RCC 7860 (cell line): ENCODE results near the gene C10orf95.

Experiments used
- DNase-seq: peaks from one replicate; pipeline ENCODE4 v3.0.0-alpha.2; 2015; ENCODE audit warnings: low spot score
- FAIRE-seq: peaks from 2 replicates; lab custom pipeline; 2012; peaks lifted over from hg19 to GRCh38; lab: Jason Lieb, UNC

The C10orf95 gene

GRCh38 chr10:102405108-102405571 is 46.2 kb downstream of the C10orf95 start:
- DNase-seq = no peak
- no peak for FAIRE-seq

GRCh38 chr10:102404361-102405107 is 46.8 kb downstream of the C10orf95 start:
- DNase-seq (no peak), FAIRE-seq (no peak)

GRCh38 chr10:102403115-102403514 is 48.2 kb downstream of the C10orf95 start:
- DNase-seq (no peak), FAIRE-seq (no peak)

- FAIRE-seq (no peak), DNase-seq (no peak)
These were observed 48.8 kb downstream of the C10orf95 start for GRCh38 chr10:102402512-102402896.

GRCh38 chr10:102401735-102402511 is 49.4 kb downstream of the C10orf95 start:
- no peak for FAIRE-seq
- DNase-seq = peak; percentile 64

GRCh38 chr10:102401342-102401654 is 50.0 kb downstream of the C10orf95 start:
- FAIRE-seq = no peak
- no peak for DNase-seq

- FAIRE-seq (no peak), DNase-seq (no peak)
These were observed 50.6 kb downstream of the C10orf95 start for GRCh38 chr10:102400598-102401341.

- DNase-seq = no peak
- FAIRE-seq = no peak
These were observed 51.3 kb downstream of the C10orf95 start for GRCh38 chr10:102400076-102400475.
